Keratinocyte (primary cell): ENCODE measurements around the gene RPS25.

Experiments
- CTCF ChIP-seq, 3 experiments: IDR thresholded peaks in 1 of 3; conservative IDR thresholded peaks in 1 of 3; optimal IDR thresholded peaks in 1 of 3; 2 replicates in 2 of 3; 3 replicates in 1 of 3; pipeline versions ENCODE3 to v1.5.1; 2011; ENCODE audit warnings: low read length in 3 of 3, mild to moderate bottlenecking in 3 of 3, moderate library complexity in 2 of 3, control low read depth in 1 of 3, inconsistent platforms in 1 of 3; ENCODE audit not compliant: insufficient read depth in 2 of 3; ENCODE audit errors: extremely low read depth in 1 of 3
- EZH2 ChIP-seq: IDR thresholded peaks from one replicate; pipeline ENCODE4 v1.6.1; 2012; ENCODE audit warnings: inconsistent platforms, mild to moderate bottlenecking, low read length, moderate library complexity

GRCh38 chr11:119023741-119024140, 5.6 kb upstream of the RPS25 start:
- no peak for TF ChIP-seq CTCF (optimal IDR thresholded peaks at IDR 0.05 in 1 of 3, IDR thresholded peaks at IDR 0.05 in 1 of 3, conservative IDR thresholded peaks at IDR 0.05 in 1 of 3; ENCODE audit: extremely low read depth in 1 of 3, insufficient read depth in 2 of 3, low read length in 3 of 3)
- TF ChIP-seq EZH2: no peak
